GM13976 (cell line): ENCODE results near the gene CPE.

Experiments
- DNase-seq: peaks from one replicate; pipeline ENCODE4 v3.0.0; 2012; ENCODE audit warnings: low spot score
- in situ Hi-C: fragments of 300-500 bp; cut with MboI; formaldehyde crosslinking; loops from one replicate; pipeline ENCODE4 v1.12.0; 2022; ENCODE audit warnings: low sequenced_read_pairs, mixed read lengths, inconsistent platforms; ENCODE audit not compliant: unreplicated experiment
- TF ChIP-seq, protein P1 (sequence below): IDR thresholded peaks from 2 replicates; pipeline ENCODE4 v1.5.1; 2012; ENCODE audit warnings: borderline replicate concordance, mild to moderate bottlenecking; ENCODE audit not compliant: insufficient read depth; ENCODE audit errors: extremely low read depth, missing control alignments, control extremely low read depth

The CPE gene

DNA sequence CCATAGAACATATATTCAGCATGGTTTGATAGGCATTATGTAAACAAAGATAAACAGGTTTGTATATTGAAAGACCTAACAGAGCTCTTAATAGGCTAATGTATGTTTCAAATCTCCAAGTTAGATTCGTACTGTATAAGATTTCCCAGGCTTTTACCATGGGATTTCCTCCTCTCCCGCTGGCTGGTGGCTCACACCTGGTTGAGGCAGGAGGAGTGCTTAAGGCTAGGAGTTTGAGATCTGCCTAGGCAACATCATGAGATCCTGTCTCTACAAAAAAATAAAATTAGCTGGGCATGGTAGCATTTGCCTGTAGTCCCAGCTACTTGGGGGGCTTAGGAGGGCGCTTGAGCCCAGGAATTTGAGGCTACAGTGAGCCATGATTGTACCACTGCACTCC lies 5.4 kb downstream of the CPE start:
- DNase-seq: no peak
- TF ChIP-seq, protein P1, sequence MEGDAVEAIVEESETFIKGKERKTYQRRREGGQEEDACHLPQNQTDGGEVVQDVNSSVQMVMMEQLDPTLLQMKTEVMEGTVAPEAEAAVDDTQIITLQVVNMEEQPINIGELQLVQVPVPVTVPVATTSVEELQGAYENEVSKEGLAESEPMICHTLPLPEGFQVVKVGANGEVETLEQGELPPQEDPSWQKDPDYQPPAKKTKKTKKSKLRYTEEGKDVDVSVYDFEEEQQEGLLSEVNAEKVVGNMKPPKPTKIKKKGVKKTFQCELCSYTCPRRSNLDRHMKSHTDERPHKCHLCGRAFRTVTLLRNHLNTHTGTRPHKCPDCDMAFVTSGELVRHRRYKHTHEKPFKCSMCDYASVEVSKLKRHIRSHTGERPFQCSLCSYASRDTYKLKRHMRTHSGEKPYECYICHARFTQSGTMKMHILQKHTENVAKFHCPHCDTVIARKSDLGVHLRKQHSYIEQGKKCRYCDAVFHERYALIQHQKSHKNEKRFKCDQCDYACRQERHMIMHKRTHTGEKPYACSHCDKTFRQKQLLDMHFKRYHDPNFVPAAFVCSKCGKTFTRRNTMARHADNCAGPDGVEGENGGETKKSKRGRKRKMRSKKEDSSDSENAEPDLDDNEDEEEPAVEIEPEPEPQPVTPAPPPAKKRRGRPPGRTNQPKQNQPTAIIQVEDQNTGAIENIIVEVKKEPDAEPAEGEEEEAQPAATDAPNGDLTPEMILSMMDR: no peak
- in situ Hi-C loops: no loop called here

DNA sequence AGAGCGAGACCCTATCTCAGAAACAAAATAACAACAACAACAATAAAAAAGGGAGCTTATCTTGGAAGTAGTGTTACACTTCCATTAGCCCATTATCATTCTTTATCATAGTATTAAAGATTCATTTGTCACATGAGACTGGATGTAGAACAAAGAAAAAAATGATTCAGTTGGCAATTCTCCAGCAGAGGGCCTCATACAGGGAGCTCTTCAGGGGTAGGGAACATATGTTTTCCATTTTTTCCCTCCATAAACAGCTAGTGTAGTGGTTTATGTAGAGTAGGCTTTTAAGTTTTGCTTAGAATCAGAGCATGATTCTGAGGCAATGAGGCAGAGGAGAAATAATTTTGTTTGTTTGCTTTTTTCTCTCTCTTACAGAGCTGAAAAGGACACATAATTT lies 5.8 kb downstream of the CPE start:
- TF ChIP-seq, protein P1: no peak
- in situ Hi-C loops: no loop called here
- DNase-seq: no peak

DNA sequence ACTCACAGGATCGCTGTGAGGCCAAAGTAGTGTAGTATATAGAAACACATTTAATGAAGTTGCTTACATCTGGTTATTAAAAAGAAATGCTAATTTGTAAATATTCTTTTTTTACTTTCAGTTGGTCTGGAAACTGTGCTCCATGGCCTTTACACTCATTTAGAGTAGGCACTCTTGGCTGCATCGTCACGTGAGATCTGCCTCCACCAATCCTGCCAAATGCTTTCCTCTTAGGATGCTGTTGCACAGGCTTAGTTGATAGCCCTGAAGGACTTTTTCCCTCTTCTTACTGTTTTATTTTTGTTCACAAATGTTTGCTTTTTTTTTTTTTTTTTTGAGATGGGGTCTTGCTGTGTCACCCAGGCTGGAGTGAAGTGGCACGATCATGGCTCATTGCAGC lies 6.3 kb downstream of the CPE start:
- TF ChIP-seq, protein P1: no peak
- in situ Hi-C loops: no loop called here
- no peak for DNase-seq

DNA sequence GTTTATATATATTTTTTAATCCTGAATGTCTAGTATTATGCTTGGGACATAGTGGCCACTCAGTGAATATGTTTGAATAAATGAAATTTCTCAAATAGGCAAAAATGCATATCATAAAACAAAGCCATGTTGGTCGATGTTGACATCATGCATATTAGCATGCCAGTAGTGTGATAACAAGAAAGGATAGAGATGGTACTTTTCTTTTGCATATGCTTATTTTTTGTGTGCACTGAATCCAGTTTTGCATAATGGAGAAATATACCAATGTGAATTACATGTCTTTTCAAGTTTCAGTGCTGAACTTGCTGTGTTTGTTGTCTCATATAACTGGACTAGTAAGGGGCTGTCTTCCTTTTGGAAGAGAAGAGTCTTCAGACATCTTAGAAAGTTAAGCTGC lies 7.5 kb downstream of the CPE start:
- in situ Hi-C loops: no loop called here
- TF ChIP-seq, protein P1: no peak
- DNase-seq: no peak

DNA sequence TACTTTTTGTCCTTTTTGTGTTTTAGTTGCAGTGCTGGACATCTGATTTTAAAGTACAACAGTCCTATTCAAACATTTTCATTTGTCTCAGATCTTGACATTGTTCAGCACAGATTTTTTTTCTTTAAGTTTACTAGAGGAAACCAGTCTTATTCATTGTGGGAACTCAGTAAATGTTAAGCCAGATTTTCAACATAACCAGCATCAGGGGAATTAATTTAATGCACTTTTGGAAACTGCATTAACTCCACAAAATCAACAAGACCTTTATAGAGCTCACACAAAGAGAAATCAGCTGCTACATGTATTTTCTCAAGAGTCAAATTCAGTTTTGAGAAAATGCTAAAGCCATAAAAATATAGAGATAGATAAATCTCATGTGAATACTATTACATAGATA lies 9.9 kb downstream of the CPE start:
- in situ Hi-C loops: no loop called here
- no peak for DNase-seq
- TF ChIP-seq, protein P1: no peak

DNA sequence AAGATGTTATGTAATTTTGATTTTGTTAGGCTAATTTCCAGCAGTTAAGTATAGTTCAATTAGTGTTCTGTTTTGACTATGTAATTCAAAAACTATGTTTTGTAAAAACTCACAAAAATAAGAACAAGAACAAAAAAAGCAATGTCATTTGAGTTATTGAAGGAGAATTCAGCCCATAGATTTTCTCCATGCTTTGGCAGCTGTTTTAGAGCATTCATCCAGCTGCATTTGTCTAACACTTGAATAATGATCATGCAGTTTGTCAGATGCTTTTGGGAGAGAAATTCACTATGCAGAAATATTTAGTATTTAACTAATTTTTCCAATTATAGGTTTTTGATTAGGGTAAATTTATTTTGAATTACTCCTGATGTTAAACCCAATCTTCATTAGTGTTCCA lies 14.2 kb downstream of the CPE start:
- TF ChIP-seq, protein P1: no peak
- in situ Hi-C loops: no loop called here
- no peak for DNase-seq

DNA sequence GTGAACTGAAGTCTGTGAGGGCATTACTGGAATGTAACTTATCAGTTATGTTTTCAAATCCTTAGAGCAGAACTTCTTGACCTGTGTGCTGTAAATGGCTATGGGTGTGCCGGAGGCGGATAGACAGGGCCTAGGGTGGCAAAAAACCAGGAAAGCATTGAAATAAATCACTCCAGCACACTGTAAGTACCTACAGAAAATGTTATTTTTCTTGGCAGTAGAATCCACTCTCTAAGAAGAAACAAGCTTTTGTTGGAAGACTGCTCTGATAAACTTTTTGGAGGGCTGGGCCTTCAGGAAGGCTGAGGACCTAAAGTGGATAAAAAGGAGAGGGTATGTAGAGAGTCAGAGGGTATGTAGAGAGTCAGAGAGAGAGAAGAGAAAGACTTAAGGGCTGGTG lies 14.9 kb downstream of the CPE start:
- TF ChIP-seq, protein P1: no peak
- in situ Hi-C loops: no loop called here
- DNase-seq: no peak
